ENCODE measurements around the gene PC.

- TF ChIP-seq EZH2 (IDR thresholded peaks at IDR 0.05; ENCODE audit: low read length) (no peak), CTCF (optimal IDR thresholded peaks at IDR 0.05 in 1 of 3, IDR thresholded peaks at IDR 0.05 in 1 of 3, conservative IDR thresholded peaks at IDR 0.05 in 1 of 3; ENCODE audit: extremely low read depth in 1 of 3, insufficient read depth in 2 of 3, low read length in 3 of 3) (no peak)
Observed at GRCh38 chr11:66978229-66978628, 20.0 kb upstream of the PC start.
